Measurements from ENCODE around the gene KMT5B. TPM values are rescaled to one million over a fixed set of nuclear protein-coding genes. Genes with fewer than 3 reads are reported as not detected.

The KMT5B gene
- polyA plus RNA-seq, 3 donors: 10.6 to 19.2 (median 16.8) TPM

GRCh38 chr11:68193018-68193417 lies 20.1 kb downstream of the KMT5B start:
- 81 to 83% (median 83%) methylated on average over 5 of the region's 5 CpGs for whole genome bisulfite sequencing, 3 donors

DNA sequence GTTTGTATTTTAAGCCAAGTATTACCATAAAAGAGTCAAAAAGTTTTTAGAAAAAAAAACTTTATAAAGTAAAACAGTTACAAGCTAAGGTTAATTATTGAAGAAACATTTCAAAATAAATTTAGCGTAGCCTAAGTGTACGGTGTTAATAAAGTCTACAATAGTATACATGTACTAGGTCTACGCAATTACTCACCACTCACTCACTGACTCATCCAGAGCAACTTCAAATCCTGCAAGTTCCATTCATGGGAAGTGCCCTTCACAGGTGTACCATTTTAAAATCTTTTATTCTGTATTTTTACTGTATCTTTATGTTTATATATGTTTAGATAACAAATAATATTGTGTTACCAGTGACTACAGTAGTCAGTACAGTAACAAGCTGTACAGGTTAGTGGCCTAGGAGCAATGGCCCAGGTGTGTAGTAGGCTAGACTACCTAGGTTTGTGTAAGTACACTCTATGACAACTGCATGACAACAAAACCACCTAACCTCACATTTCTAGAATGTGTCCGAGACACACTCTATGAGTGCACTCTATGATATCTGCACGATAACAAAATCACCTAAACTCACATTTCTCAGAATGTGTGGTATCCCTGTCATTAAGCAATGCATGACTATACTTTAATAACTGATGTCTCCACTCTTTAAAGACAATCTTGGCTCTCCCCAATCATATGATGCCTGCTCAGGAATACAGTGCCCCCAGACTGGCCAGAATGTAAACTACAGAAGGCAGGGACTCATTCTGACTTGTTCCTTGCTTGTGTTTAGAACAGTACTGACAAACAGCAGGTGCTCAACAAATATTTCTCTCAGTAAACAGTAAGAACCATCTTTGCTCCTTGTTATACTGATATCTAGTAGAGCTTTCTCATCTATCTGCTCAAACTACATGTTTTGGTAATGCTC lies 21.2 kb downstream of the KMT5B start:
- no peak overlapping the region for H3K27ac ChIP-seq (ENCODE audit: low read depth, low read length)
- WGBS, 3 donors: 72 to 95% (median 90%) methylated on average over 5 of the region's 5 CpGs

More at GRCh38 chr11:68193018-68193417, 20.1 kb downstream of the KMT5B start:
- H3K27ac ChIP-seq (ENCODE audit: low read depth, low read length): no peak overlapping the region

GRCh38 chr11:68189888-68190287 lies 23.2 kb downstream of the KMT5B start:
- whole genome bisulfite sequencing, 3 donors: 56 to 91% (median 86%) methylated on average over 3 of the region's 3 CpGs

GRCh38 chr11:68189082-68189481 lies 24.0 kb downstream of the KMT5B start:
- 55 to 71% (median 59%) methylated on average over 3 of the region's 3 CpGs for WGBS, 3 donors
- H3K27ac ChIP-seq (ENCODE audit: low read depth, low read length): no peak overlapping the region

More at GRCh38 chr11:68189888-68190287, 23.2 kb downstream of the KMT5B start:
- no peak overlapping the region for H3K27ac ChIP-seq (ENCODE audit: low read depth, low read length)

GRCh38 chr11:68186061-68186460 lies 27.0 kb downstream of the KMT5B start:
- no peak overlapping the region for H3K27ac ChIP-seq (ENCODE audit: low read depth, low read length)
- WGBS, 3 donors: 73 to 81% (median 74%) methylated on average over 6 of the region's 6 CpGs

DNA sequence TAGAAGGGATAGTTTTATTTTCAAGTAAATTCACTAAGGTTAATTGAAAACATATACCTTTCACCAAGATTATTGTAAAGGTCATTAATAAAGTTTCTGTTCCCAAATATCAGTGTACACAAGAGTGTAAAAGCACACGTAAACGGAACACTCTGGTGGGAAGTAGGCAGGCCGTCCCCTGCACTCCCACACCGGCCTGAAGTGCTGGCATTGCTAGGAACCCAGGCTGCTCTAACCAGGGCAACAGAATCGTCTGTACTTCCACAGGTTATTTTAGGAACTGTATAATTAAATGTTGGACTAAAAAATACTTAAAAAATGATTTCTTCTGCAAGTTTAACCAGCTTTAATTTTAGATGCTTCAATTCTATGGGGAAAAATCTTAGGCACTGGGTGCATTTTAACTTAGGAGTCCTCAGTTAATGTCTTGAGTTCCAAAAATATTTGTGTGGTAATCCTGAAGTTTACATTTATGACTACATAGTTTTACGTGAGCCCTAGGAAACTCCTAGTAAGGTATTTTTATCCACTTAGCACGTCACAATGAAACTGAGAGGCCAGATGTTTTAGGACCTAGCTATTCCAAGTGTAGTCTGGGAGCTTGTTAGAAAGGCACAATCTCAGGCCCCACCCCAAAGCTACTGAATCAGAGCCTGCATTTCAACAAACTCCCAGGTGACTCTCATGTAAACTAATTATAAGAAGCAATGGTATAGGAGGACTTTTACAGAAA lies 31.2 kb downstream of the KMT5B start:
- WGBS, 3 donors: 84 to 85% (median 84%) methylated on average over 7 of the region's 7 CpGs
- H3K27ac ChIP-seq (ENCODE audit: low read depth, low read length): no peak overlapping the region

- no peak overlapping the region for H3K27ac ChIP-seq (ENCODE audit: low read depth, low read length)
- 70 to 97% (median 92%) methylated on average over 2 of the region's 2 CpGs for WGBS, 3 donors
Measured at GRCh38 chr11:68179847-68180246, 33.2 kb downstream of the KMT5B start.

DNA sequence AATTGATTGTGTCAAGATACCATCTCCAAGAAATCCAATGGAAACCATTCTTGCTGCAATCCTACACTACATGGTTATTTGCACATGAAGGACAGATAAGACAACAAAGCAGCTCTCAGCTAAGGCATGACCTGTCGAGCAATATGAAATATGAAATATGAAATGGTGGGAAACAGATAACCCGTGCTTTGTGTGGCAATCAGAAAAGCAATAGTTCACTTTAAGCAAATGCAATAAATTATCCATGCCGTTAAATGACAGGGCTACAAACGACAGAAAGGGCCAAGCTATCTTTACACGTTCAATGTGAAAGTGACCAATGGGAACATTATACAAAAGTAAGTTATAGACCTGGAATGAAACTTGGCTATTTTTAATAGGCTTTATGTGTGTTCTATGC lies 35.2 kb downstream of the KMT5B start:
- WGBS, 3 donors: 27 to 85% (median 84%) methylated on average over 5 of the region's 5 CpGs
- H3K27ac ChIP-seq (ENCODE audit: low read depth, low read length): no peak overlapping the region

DNA sequence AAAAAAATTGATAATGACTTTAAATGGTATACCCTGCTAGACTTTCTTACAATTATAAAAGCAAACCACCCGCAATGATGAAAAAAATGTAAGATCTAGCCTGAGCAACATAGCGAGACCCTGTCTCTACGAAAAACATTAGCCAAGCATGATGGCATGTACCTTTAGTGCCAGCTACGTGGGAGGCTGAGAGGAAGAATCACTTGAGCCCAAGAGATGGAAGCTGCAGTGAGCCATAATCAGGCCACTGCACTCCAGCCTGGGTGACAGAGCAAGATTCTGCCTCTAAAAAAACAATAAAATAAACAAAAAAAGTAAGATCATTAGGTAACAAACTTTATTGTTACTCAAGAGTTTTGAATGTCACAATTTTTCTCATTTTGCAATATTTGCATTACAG lies 39.2 kb downstream of the KMT5B start:
- H3K27ac ChIP-seq (ENCODE audit: low read depth, low read length): no peak overlapping the region
- 76 to 96% (median 85%) methylated on average over 4 of the region's 4 CpGs for WGBS, 3 donors

- H3K27ac ChIP-seq (ENCODE audit: low read depth, low read length): no peak overlapping the region
Measured at GRCh38 chr11:68169442-68169841, 43.7 kb downstream of the KMT5B start.

DNA sequence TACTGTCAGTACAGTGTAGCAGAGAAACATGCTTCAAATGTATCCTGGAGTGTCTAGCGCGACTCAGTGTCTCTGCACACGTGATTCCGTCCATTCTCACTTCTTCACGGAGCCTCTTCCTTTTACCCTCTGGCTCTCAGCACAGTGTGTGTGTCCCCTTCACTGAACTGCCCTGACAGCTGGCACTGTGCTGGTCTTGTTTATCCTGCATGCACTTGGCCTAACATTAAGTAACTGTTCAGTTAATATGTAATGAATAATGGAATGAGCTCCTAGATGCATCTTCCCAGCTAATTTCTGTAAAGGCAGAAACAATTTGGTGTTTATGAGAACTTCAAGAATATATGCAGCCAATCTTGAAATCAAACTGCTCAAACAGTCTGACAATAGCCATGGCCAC lies 44.4 kb downstream of the KMT5B start:
- no peak overlapping the region for H3K27ac ChIP-seq (ENCODE audit: low read depth, low read length)
- 87 to 96% (median 94%) methylated on average over 5 of the region's 5 CpGs for WGBS, 3 donors

GRCh38 chr11:68167474-68167873 lies 45.6 kb downstream of the KMT5B start:
- no peak overlapping the region for H3K27ac ChIP-seq (ENCODE audit: low read depth, low read length)
- 75 to 96% (median 90%) methylated on average over 6 of the region's 6 CpGs for WGBS, 3 donors

DNA sequence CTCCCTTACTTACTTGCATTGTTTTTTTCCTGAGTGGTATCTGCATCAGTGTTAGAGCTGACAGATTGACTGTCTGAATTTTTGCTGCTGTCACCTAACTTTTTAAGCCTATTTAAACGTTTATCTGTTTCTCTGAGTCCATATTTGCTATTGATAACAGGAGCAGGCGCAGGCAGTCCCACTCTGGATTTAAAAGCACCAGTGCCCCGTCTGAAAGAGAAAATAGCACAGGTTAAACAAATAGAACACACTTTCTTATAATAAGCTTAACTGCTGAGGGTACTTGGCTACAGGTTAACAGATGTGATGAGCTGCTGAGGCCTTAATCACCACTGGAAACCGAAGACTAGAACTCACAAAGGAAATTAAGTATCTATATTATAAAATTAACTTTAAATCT lies 46.1 kb downstream of the KMT5B start:
- no peak overlapping the region for H3K27ac ChIP-seq (ENCODE audit: low read depth, low read length)
- WGBS, 3 donors: 44 to 83% (median 81%) methylated on average over 4 of the region's 4 CpGs

GRCh38 chr11:68165601-68166000 lies 47.5 kb downstream of the KMT5B start:
- H3K27ac ChIP-seq (ENCODE audit: low read depth, low read length): no peak overlapping the region
- 54 to 92% (median 84%) methylated on average over 4 of the region's 4 CpGs for WGBS, 3 donors

- H3K27ac ChIP-seq (ENCODE audit: low read depth, low read length): no peak overlapping the region
- WGBS, 3 donors: 94 to 96% (median 95%) methylated on average over 2 of the region's 2 CpGs
Measured at GRCh38 chr11:68164437-68164836, 48.7 kb downstream of the KMT5B start.

DNA sequence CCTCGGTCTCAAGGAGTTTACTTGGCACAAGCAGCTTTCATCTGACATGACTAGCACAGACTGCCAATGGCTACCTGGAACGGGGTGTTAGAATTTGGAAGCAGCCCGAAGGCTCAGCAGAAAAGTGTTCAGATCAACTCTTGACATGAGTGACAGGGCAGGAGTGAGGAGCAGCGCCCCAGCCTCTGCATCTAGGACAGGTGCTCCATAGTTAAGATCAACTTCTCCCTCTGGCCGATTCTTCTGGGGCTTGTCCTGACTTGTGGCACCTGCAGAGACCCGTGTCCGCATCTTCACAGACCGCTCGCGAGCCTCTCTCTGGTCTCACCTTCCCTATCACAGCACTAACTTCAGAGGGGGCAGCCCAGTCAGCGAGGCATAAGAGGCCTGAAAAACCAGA lies 49.4 kb downstream of the KMT5B start:
- WGBS, 3 donors: 86 to 95% (median 86%) methylated on average over 11 of the region's 11 CpGs
- H3K27ac ChIP-seq (ENCODE audit: low read depth, low read length): no peak overlapping the region

GRCh38 chr11:68160100-68160695 lies 52.9 kb downstream of the KMT5B start:
- no peak overlapping the region for H3K27ac ChIP-seq (ENCODE audit: low read depth, low read length)
- 71 to 92% (median 87%) methylated on average over 7 of the region's 7 CpGs for WGBS, 3 donors

DNA sequence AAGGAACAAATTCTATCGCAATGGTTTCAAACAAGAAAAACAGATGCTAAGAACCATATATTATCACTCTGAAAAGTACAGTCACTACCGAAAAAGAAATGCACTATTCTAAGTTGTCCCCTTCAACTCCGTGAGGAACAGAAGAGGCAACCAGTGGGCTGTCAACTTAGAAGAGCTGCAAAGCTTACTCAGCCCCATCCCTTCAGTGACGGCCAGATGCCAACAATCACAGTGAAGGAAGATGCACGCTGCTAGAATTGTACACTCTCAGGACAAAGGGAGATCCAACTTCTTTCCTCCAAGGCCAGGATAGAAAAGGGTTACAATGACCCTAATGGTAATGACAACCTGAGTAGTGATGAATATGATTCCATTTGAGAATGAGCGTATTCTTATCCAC lies 53.4 kb downstream of the KMT5B start:
- 78 to 92% (median 78%) methylated on average over 6 of the region's 6 CpGs for WGBS, 3 donors
- no peak overlapping the region for H3K27ac ChIP-seq (ENCODE audit: low read depth, low read length)

DNA sequence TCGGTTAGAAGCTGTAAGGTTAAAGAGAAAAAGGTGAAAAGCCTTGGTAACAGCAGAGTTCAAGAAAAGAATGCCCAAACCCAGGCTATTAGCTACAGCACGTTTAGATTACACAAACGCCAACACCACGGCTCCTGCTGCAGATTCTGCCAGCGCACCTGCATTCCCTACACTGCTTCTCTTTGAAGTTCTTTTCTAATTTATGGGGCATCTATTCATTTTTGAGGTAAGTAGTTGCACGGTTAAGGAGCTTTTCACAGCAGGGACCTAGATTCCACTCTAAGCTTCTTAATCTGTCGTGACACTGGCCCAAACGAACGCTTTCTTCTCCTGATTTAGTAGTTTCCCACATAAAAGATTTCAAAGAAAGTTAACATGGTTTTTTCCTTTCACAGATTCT lies 53.9 kb downstream of the KMT5B start:
- 88 to 91% (median 89%) methylated on average over 9 of the region's 9 CpGs for WGBS, 3 donors
- no peak overlapping the region for H3K27ac ChIP-seq (ENCODE audit: low read depth, low read length)
